Colonic mucosa (tissue), 4 donors: ENCODE results near the gene GAST. TPM values are rescaled to one million over a fixed set of nuclear protein-coding genes. Genes with fewer than 3 reads are reported as not detected.

Source experiments
- DNase-seq: peaks from one replicate; pipeline ENCODE4 v3.0.0-alpha.2; 2020
- H3K27ac ChIP-seq: fragments of 200-600 bp; one replicate; pipeline ENCODE4 v1.8.0; 2021
- H3K27me3 ChIP-seq: fragments of 200-600 bp; one replicate; pipeline ENCODE4 v1.8.0; 2021
- H3K36me3 ChIP-seq: fragments of 200-600 bp; one replicate; pipeline ENCODE4 v1.8.0; 2021
- H3K4me1 ChIP-seq: fragments of 200-600 bp; one replicate; pipeline ENCODE4 v1.8.0; 2021; ENCODE audit warnings: mild to moderate bottlenecking
- H3K4me3 ChIP-seq: fragments of 200-600 bp; one replicate; pipeline ENCODE4 v1.8.0; 2021
- H3K9ac ChIP-seq, 2 donors: one replicate each; pipeline ENCODE4 v1.7.0; 2013; ENCODE audit warnings: control low read depth in 2 of 2, low read depth in 2 of 2, low read length in 2 of 2
- H3K9me3 ChIP-seq: fragments of 200-600 bp; one replicate; pipeline ENCODE4 v1.8.0; 2021
- CTCF ChIP-seq: fragments of 200-600 bp; IDR thresholded peaks from one replicate; pipeline ENCODE4 v1.8.0; 2022; ENCODE audit warnings: antibody characterized with exemption, mild to moderate bottlenecking
- intact Hi-C: fragments of 100-400 bp; cut with DNase I; formaldehyde crosslinking; loops from one replicate; pipeline ENCODE4 v1.14.1; 2022
- total RNA-seq, 2 donors: library from RNA; stranded (reverse); fragmentation: NEBNext Ultra II Directional in 1 of 2; extraction: Animal tissue kit (Norgen Biotek cat#: 25700) in 1 of 2; gene quantifications; one replicate each; pipeline ENCODE4 v1.2.1, GENCODE V29; 2021
- donor health status: healthy.
- donor health status: DM: no; HTN: no; CAD: no.
- donor health status: DM: no; HTN: no; CAD: no.

GAST gene
- total RNA-seq, 2 donors from 2014 or later = not detected

DNA sequence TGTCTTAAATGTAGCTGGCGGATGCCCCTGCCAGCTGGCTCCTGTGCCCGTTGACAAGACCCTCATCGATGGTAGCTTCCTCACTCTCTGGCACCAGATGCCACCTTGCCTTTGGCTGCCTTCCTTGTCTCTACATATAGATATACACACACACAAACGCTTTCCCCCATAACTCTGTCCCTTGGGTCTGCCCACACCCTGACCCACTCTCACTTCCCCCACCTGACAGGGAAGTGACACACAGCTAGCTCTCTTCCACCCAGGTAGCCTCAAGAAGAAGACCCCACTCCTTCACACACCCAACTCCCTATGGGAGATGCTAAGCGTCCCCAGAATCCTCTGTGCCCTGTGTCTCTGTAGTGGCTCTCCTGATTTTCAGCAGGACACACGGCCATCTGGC is 48.7 kb downstream of the GAST start:
- Histone ChIP-seq H3K36me3 (peaks cover 15% of the 10 kb centered on the region), H3K9ac (no peak overlapping the region), H3K27me3 (no peaks in the 10 kb centered on the region), H3K9me3 (no peaks in the 10 kb centered on the region), H3K27ac (no peak overlapping the region), H3K4me1 (no peaks in the 10 kb centered on the region), H3K4me3 (no peak overlapping the region)
- intact Hi-C loops = no loop called here
- DNase-seq = no peak
- TF ChIP-seq CTCF = no peak

GRCh38 chr17:41762391-41762790 is 50.3 kb downstream of the GAST start:
- H3K4me3 ChIP-seq = no peak overlapping the region
- intact Hi-C loops = no loop called here
- no peak overlapping the region for H3K9ac ChIP-seq
- no peaks in the 10 kb centered on the region for H3K9me3 ChIP-seq
- H3K27ac ChIP-seq = no peak overlapping the region
- H3K4me1 ChIP-seq = no peaks in the 10 kb centered on the region
- H3K27me3 ChIP-seq = no peaks in the 10 kb centered on the region
- no peak for DNase-seq
- no peak for TF ChIP-seq CTCF
- H3K36me3 ChIP-seq = peaks cover 9% of the 10 kb centered on the region

GRCh38 chr17:41762841-41763240 is 50.7 kb downstream of the GAST start:
- Histone ChIP-seq H3K4me1 (no peaks in the 10 kb centered on the region), H3K4me3 (no peak overlapping the region), H3K9me3 (no peaks in the 10 kb centered on the region), H3K27ac (no peak overlapping the region), H3K36me3 (peaks cover 13% of the 10 kb centered on the region), H3K9ac (no peak overlapping the region), H3K27me3 (no peaks in the 10 kb centered on the region)
- TF ChIP-seq CTCF = no peak
- intact Hi-C loops = no loop called here
- DNase-seq = no peak

- peaks cover 16% of the 10 kb centered on the region for H3K36me3 ChIP-seq
- H3K9me3 ChIP-seq = no peaks in the 10 kb centered on the region
- intact Hi-C loops = no loop called here
- H3K9ac ChIP-seq = no peak overlapping the region
- H3K27ac ChIP-seq = no peak overlapping the region
- H3K27me3 ChIP-seq = no peaks in the 10 kb centered on the region
- H3K4me1 ChIP-seq = no peaks in the 10 kb centered on the region
- DNase-seq = no peak
- no peak overlapping the region for H3K4me3 ChIP-seq
- TF ChIP-seq CTCF = no peak
Measured at GRCh38 chr17:41763327-41763726, 51.2 kb downstream of the GAST start.

Other genes with a start within 250 kb of the GAST start
- gene KRT32, start 244.9 kb upstream of the GAST start, total RNA-seq = not detected
- gene KRT35, start 231.2 kb upstream of the GAST start, total RNA-seq = not detected
- gene KRT36, start 222.4 kb upstream of the GAST start, total RNA-seq = not detected
- gene KRT13, start 206.7 kb upstream of the GAST start, total RNA-seq = under 1 TPM in 1 of 2 donors, not detected in 1; 0.25 TPM
- 10 to 100 TPM in 1 of 2 donors, 1 to 10 TPM in 1; 5.8 to 20.0 TPM for gene KRT15, start 193.4 kb upstream of the GAST start, total RNA-seq
- 1,000 to 10,000 TPM; 2,159 to 2,203 TPM for gene KRT19, start 184.0 kb upstream of the GAST start, total RNA-seq
- not detected for gene KRT9, start 140.3 kb upstream of the GAST start, total RNA-seq
- not detected for gene KRT14, start 125.4 kb upstream of the GAST start, total RNA-seq
- not detected for gene KRT16, start 99.6 kb upstream of the GAST start, total RNA-seq
- 1 to 10 TPM in 1 of 2 donors, not detected in 1; 1.2 TPM for gene KRT17, start 87.8 kb upstream of the GAST start, total RNA-seq
- 100 to 1,000 TPM; 574 to 740 TPM for gene EIF1, start 23.4 kb upstream of the GAST start, total RNA-seq
- gene HAP1, start 22.3 kb downstream of the GAST start, total RNA-seq = under 1 TPM; 0.10 to 0.53 TPM
- 100 to 1,000 TPM; 317 to 353 TPM for gene JUP, start 74.4 kb downstream of the GAST start, total RNA-seq
- 10 to 100 TPM in 1 of 2 donors, 1 to 10 TPM in 1; 8.5 to 16.7 TPM for gene P3H4, start 99.6 kb downstream of the GAST start, total RNA-seq
- gene FKBP10, start 100.7 kb downstream of the GAST start, total RNA-seq = 10 to 100 TPM; 10.3 to 12.8 TPM
- gene NT5C3B, start 123.9 kb downstream of the GAST start, total RNA-seq = 10 to 100 TPM; 19.5 to 20.2 TPM
- not detected for gene KLHL10, start 125.5 kb downstream of the GAST start, total RNA-seq
- 10 to 100 TPM in 1 of 2 donors, 1 to 10 TPM in 1; 10.0 to 14.0 TPM for gene KLHL11, start 153.1 kb downstream of the GAST start, total RNA-seq
- gene ACLY, start 206.6 kb downstream of the GAST start, total RNA-seq = 100 to 1,000 TPM; 135 to 145 TPM
- under 1 TPM; 0.15 to 0.19 TPM for gene ODAD4, start 218.3 kb downstream of the GAST start, total RNA-seq